Measurements from ENCODE around the gene ZXDC.

DNA sequence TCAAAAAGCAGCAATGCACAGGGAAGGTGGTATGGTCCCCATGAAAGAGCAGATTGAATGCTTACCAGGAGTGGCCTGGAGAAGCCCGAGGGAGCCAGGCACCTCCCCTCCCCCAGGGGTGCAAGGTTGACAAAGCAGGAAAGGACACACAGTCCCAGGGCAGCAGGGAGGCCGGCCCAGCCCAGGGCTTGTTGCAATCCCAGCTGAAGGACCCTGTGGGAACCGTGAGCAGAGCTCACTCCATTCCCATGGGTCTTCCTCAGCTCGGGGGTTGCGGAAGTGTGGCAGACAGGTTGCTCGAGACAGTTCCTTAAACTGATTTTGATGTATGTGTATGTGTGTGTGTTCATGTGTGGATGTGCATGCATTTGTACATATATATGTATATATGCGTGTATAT lies 26.0 kb upstream of the ZXDC start:
- TF ChIP-seq, protein P1, sequence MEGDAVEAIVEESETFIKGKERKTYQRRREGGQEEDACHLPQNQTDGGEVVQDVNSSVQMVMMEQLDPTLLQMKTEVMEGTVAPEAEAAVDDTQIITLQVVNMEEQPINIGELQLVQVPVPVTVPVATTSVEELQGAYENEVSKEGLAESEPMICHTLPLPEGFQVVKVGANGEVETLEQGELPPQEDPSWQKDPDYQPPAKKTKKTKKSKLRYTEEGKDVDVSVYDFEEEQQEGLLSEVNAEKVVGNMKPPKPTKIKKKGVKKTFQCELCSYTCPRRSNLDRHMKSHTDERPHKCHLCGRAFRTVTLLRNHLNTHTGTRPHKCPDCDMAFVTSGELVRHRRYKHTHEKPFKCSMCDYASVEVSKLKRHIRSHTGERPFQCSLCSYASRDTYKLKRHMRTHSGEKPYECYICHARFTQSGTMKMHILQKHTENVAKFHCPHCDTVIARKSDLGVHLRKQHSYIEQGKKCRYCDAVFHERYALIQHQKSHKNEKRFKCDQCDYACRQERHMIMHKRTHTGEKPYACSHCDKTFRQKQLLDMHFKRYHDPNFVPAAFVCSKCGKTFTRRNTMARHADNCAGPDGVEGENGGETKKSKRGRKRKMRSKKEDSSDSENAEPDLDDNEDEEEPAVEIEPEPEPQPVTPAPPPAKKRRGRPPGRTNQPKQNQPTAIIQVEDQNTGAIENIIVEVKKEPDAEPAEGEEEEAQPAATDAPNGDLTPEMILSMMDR (IDR thresholded peaks at IDR 0.05) = no peak
- no peak for TF ChIP-seq POLR2A (IDR thresholded peaks at IDR 0.05)

All from ovary (tissue), 3 donors.